Breast epithelium (tissue), 3 donors: ENCODE results near the gene LDLRAD3.

ENCODE experiments used
- CTCF ChIP-seq, 3 donors: fragments of 450-650 bp; IDR thresholded peaks; one replicate each; pipeline ENCODE4 v1.5.1; 2016 to 2017; ENCODE audit warnings: antibody characterized with exemption in 3 of 3, mild to moderate bottlenecking in 3 of 3, moderate library complexity in 3 of 3
- POLR2A ChIP-seq: fragments of 450-650 bp; IDR thresholded peaks from one replicate; pipeline ENCODE4 v1.6.1; 2016; ENCODE audit warnings: antibody characterized with exemption, mild to moderate bottlenecking, moderate library complexity

- TF ChIP-seq POLR2A (no peak), CTCF (IDR thresholded peaks at IDR 0.05) (no peak)
Observed at GRCh38 chr11:35980686-35981390, 37.0 kb downstream of the LDLRAD3 start.
